HCT116 (cell line): Measurements from ENCODE around the gene GALNS. TPM values are rescaled to one million over a fixed set of nuclear protein-coding genes. Genes with fewer than 3 reads are reported as not detected.

Experiments used
- ATAC-seq: fragments of 200-7000 bp; cut with Tn5 transposase; 2 replicates; pipeline ENCODE4 v1.9.1; 2020; ENCODE audit warnings: mild to moderate bottlenecking, moderate library complexity
- BruUV-seq: library from RNA; stranded (reverse); fragments of 400-500 nt; replicated peaks from 2 replicates; lab custom pipeline; 2021; lab: Mats Ljungman, UMichigan
- CTCF ChIA-PET: fragments of 300-600 bp; sonication (Branson Sonifier 250); formaldehyde crosslinking; loops from one replicate; lab custom pipeline; 2021; ENCODE audit warnings: antibody characterized with exemption; lab: Charles Lee
- POLR2A ChIA-PET: fragments of 300-600, 350-600 bp; sonication (Branson Sonifier 250); formaldehyde crosslinking; loops from one replicate; lab custom pipeline; 2021; ENCODE audit warnings: antibody characterized with exemption; lab: Charles Lee
- RAD21 ChIA-PET, 2 experiments: fragments of 300-600 bp; sonication (Branson Sonifier 250); formaldehyde crosslinking; loops; one replicate each; lab custom pipeline; 2023; ENCODE audit warnings: low total read pairs in 2 of 2; ENCODE audit not compliant: uncharacterized antibody in 2 of 2, unreplicated experiment in 2 of 2, low non-redundant PET in 1 of 2; lab: Charles Lee
- DNase-seq: peaks from one replicate; pipeline ENCODE4 v3.0.0-alpha.2; 2010; ENCODE audit warnings: low read depth, low spot score
- H2AFZ ChIP-seq: fragments of 200-600 bp; shearing (Covaris generic), sonication (generic); 2 replicates; pipeline ENCODE4 v1.6.1; 2017; ENCODE audit warnings: low read depth, mixed run types, mixed read lengths, antibody characterized with exemption, low read length; ENCODE audit not compliant: poor library complexity, severe bottlenecking
- H3K27ac ChIP-seq: 2 replicates; pipeline ENCODE4 v1.5.1; 2012; ENCODE audit warnings: low read depth, low read length
- H3K27me3 ChIP-seq: fragments of 200-600 bp; sonication (generic); 2 replicates; pipeline ENCODE4 v1.6.1; 2016; ENCODE audit warnings: mixed run types, low read length, mixed read lengths; ENCODE audit not compliant: insufficient read depth
- H3K36me3 ChIP-seq, 2 experiments: fragments of 200-500 bp in 1 of 2; fragments of 200-600 bp in 1 of 2; sonication (Bioruptor generic) in 1 of 2; sonication (generic) in 1 of 2; 2 replicates each; pipeline versions ENCODE4 v1.5.1 to v1.6.1; 2014 to 2016; ENCODE audit warnings: low read length in 2 of 2, inconsistent platforms in 1 of 2, mixed read lengths in 1 of 2, mixed run types in 1 of 2; ENCODE audit not compliant: insufficient read depth in 2 of 2, control insufficient read depth in 1 of 2
- H3K4me1 ChIP-seq, 2 experiments: fragments of 200-600 bp in 1 of 2; sonication (generic) in 1 of 2; 2 replicates each; pipeline versions ENCODE4 v1.5.1 to v1.6.1; 2012 to 2017; ENCODE audit warnings: low read length in 2 of 2, inconsistent platforms in 1 of 2, mild to moderate bottlenecking in 1 of 2, mixed read lengths in 1 of 2, mixed run types in 1 of 2, moderate library complexity in 1 of 2; ENCODE audit not compliant: insufficient read depth in 2 of 2, control insufficient read depth in 1 of 2
- H3K4me2 ChIP-seq: fragments of 200-600 bp; sonication (generic); 2 replicates; pipeline ENCODE4 v1.6.1; 2017; ENCODE audit warnings: mixed run types, low read length, mixed read lengths
- H3K4me3 ChIP-seq, 2 experiments: fragments of 200-600 bp in 1 of 2; sonication (generic) in 1 of 2; replicated peaks in 1 of 2; 2 replicates each; pipeline ENCODE4 v1.5.1; 2011 to 2016; ENCODE audit warnings: low read length in 2 of 2, control low read depth in 1 of 2, low read depth in 1 of 2, mild to moderate bottlenecking in 1 of 2, mixed read lengths in 1 of 2, mixed run types in 1 of 2
- H3K79me2 ChIP-seq: fragments of 200-600 bp; sonication (generic); 2 replicates; pipeline ENCODE4 v1.6.1; 2017; ENCODE audit warnings: mild to moderate bottlenecking, mixed run types, low read length, moderate library complexity, mixed read lengths; ENCODE audit not compliant: insufficient read depth
- H3K9ac ChIP-seq: fragments of 200-600 bp; sonication (generic); 2 replicates; pipeline ENCODE4 v1.6.1; 2016; ENCODE audit warnings: low read length, mixed read lengths
- H3K9me2 ChIP-seq: fragments of 200-600 bp; sonication (generic), shearing (Covaris generic); 2 replicates; pipeline ENCODE4 v1.6.1; 2017; ENCODE audit warnings: mixed run types, mild to moderate bottlenecking, moderate library complexity; ENCODE audit not compliant: insufficient read depth
- H3K9me3 ChIP-seq, 2 experiments: fragments of 200-500 bp in 1 of 2; fragments of 200-600 bp in 1 of 2; sonication (Bioruptor generic) in 1 of 2; sonication (generic) in 1 of 2; 2 replicates each; pipeline ENCODE4 v1.6.1; 2014 to 2017; ENCODE audit warnings: low read length in 2 of 2, mixed read lengths in 2 of 2, inconsistent platforms in 1 of 2, low read depth in 1 of 2, mild to moderate bottlenecking in 1 of 2, mixed run types in 1 of 2, moderate library complexity in 1 of 2; ENCODE audit not compliant: control insufficient read depth in 1 of 2, insufficient read depth in 1 of 2
- H4K20me1 ChIP-seq: fragments of 200-600 bp; sonication (generic), shearing (Covaris generic); 2 replicates; pipeline ENCODE4 v1.6.1; 2017; ENCODE audit warnings: mixed run types, mild to moderate bottlenecking, moderate library complexity; ENCODE audit not compliant: insufficient read depth
- CTCF ChIP-seq, 3 experiments: fragments of 200-600 bp in 1 of 3; sonication (generic) in 1 of 3; IDR thresholded peaks in 2 of 3; conservative IDR thresholded peaks in 1 of 3; 2 replicates each; pipeline ENCODE4 v1.5.1; 2012 to 2017; ENCODE audit warnings: low read depth in 2 of 3, low read length in 2 of 3, antibody characterized with exemption in 1 of 3, borderline replicate concordance in 1 of 3, control low read depth in 1 of 3, mild to moderate bottlenecking in 1 of 3, mixed read lengths in 1 of 3, mixed run types in 1 of 3, moderate library complexity in 1 of 3; ENCODE audit not compliant: insufficient read depth in 1 of 3
- JUND ChIP-seq: IDR thresholded peaks from 2 replicates; pipeline ENCODE4 v1.6.1; 2012
- MAX ChIP-seq: IDR thresholded peaks from 2 replicates; pipeline ENCODE4 v1.6.1; 2012
- POLR2AphosphoS5 ChIP-seq: IDR thresholded peaks from 2 replicates; pipeline ENCODE4 v1.6.1; 2011; ENCODE audit warnings: mild to moderate bottlenecking, low read depth, low read length, moderate library complexity
- REST ChIP-seq: IDR thresholded peaks from 2 replicates; pipeline ENCODE4 v1.6.1; 2012; ENCODE audit warnings: low read depth
- TCF7L2 ChIP-seq: IDR thresholded peaks from 2 replicates; pipeline ENCODE4 v1.7.0; 2011; ENCODE audit warnings: borderline replicate concordance, inconsistent platforms; ENCODE audit not compliant: insufficient read depth, insufficient read length; ENCODE audit errors: extremely low read depth
- ZNF274 ChIP-seq: fragments of 200-500 bp; sonication (Bioruptor generic); IDR thresholded peaks from 2 replicates; pipeline ENCODE4 v1.6.1; 2014; ENCODE audit warnings: mild to moderate bottlenecking, low read depth, low read length, inconsistent platforms
- intact Hi-C: fragments of 100-400 bp; cut with micrococcal nuclease; formaldehyde crosslinking; loops from 2 replicates; pipeline ENCODE4 v1.10.0; 2022
- total RNA-seq: library from RNA; stranded (reverse); gene quantifications from one replicate; pipeline ENCODE4 v1.2.1, GENCODE V29; 2021; ENCODE audit not compliant: unreplicated experiment

Gene GALNS
- total RNA-seq, 1 experiment from 2014 or later = 44.6 TPM

- Histone ChIP-seq H3K9ac (peak overlapping the region; percentile 50), H3K27ac (peak overlapping the region; percentile 92), H3K4me1 (peaks cover 63 to 99% of the 10 kb centered on the region in 2 experiments), H3K79me2 (peaks cover 99% of the 10 kb centered on the region), H2AFZ (no peak overlapping the region), H3K36me3 (peaks cover 0 to 6% of the 10 kb centered on the region in 2 experiments; a peak in 1 of 4 replicates), H3K9me3 (no peaks in the 10 kb centered on the region)
- ATAC-seq = peak; percentile 82
- peak; percentile 78 for DNase-seq
- BruUV-seq = no TSS peak
- CTCF ChIA-PET = interaction anchor here (1.3 to 1.4 kb wide), 3 partner anchors 14 to 33 kb away, joined by 4 to 11 read pairs (median 6); partner anchors contain the start of gene PIEZO1
- TF ChIP-seq MAX (no peak), POLR2AphosphoS5 (peak; percentile 62; the same call in 1 of the 2 replicates)
- TF ChIP-seq, all 23 proteins: peak for 1
- Histone ChIP-seq H3K27me3 (no peaks in the 10 kb centered on the region), H3K4me3 (peak overlapping the region; percentile 34 to 37), H3K9me2 (no peaks in the 10 kb centered on the region), H3K4me2 (peak overlapping the region; percentile 72), H4K20me1 (peaks cover 24% of the 10 kb centered on the region; the same call in 1 of the 2 replicates)
- POLR2A ChIA-PET = interaction anchor here (1.0 to 2.6 kb wide), 4 partner anchors 11 to 41 kb away, joined by 4 to 22 read pairs (median 7); partner anchors contain the start of genes APRT and PIEZO1
- intact Hi-C loops = no loop called here
- RAD21 ChIA-PET = interaction anchor here (0.9 to 1.0 kb wide), 2 partner anchors 15 to 33 kb away, joined by 3 read pairs; partner anchors contain the start of gene PIEZO1 (in 1 of the 2)
Measured at GRCh38 chr16:88770461-88771293, 86.1 kb downstream of the GALNS start.

GRCh38 chr16:88769617-88770460, 86.9 kb downstream of the GALNS start:
- Histone ChIP-seq H3K27me3 (no peaks in the 10 kb centered on the region), H3K9me3 (no peaks in the 10 kb centered on the region), H3K27ac (peak overlapping the region; percentile 92), H3K4me1 (peaks cover 66 to 99% of the 10 kb centered on the region in 2 experiments), H3K4me2 (peak overlapping the region; percentile 72), H3K9ac (peak overlapping the region; percentile 50), H3K9me2 (no peaks in the 10 kb centered on the region), H3K36me3 (peaks cover 0 to 6% of the 10 kb centered on the region in 2 experiments; a peak in 1 of 4 replicates), H3K79me2 (peaks cover 99% of the 10 kb centered on the region), H4K20me1 (peaks cover 24% of the 10 kb centered on the region; the same call in 1 of the 2 replicates), H2AFZ (no peak overlapping the region), H3K4me3 (peak overlapping the region in 1 of 2 experiments; percentile 37; a peak in 2 of 4 replicates)
- no peak for DNase-seq
- ChIA-PET CTCF (interaction anchor here (1.0 to 1.4 kb wide), 6 partner anchors 15 to 32 kb away, joined by 3 to 11 read pairs (median 4); partner anchors contain the start of gene PIEZO1), RAD21 (interaction anchor here (0.6 to 1.0 kb wide), 2 partner anchors 33 to 180 kb away, joined by 3 to 4 read pairs; no protein-coding TSS in a partner anchor), POLR2A (interaction anchor here (1.1 to 2.6 kb wide), 4 partner anchors 11 to 42 kb away, joined by 4 to 22 read pairs (median 6); partner anchors contain the start of gene APRT)
- intact Hi-C loops = no loop called here
- BruUV-seq = no TSS peak
- peak; percentile 53 for ATAC-seq
- TF ChIP-seq ZNF274 (no peak), TCF7L2 (no peak), CTCF (IDR thresholded peaks at IDR 0.05 in 2 of 3, conservative IDR thresholded peaks at IDR 0.05 in 1 of 3; ENCODE audit: borderline replicate concordance in 1 of 3, insufficient read depth in 1 of 3, low read depth in 2 of 3, low read length in 2 of 3) (no peak), REST (no peak), JUND (no peak)
